NCI-H2171 (cell line): ENCODE results near the gene LPAR1.

Source experiments
- DNase-seq: peaks from one replicate; lab custom pipeline; 2025; lab: John Stamatoyannopoulos, UW

LPAR1 gene

GRCh38 chr9:110919050-110919435 is 119.2 kb downstream of the LPAR1 start:
- DNase-seq = no peak

- no peak for DNase-seq
These were observed 119.8 kb downstream of the LPAR1 start for GRCh38 chr9:110918316-110919049.

- DNase-seq = no peak
These were observed 121.9 kb downstream of the LPAR1 start for GRCh38 chr9:110916403-110916802.

GRCh38 chr9:110912419-110913291 is 125.6 kb downstream of the LPAR1 start:
- DNase-seq = no peak

GRCh38 chr9:110911659-110912418 is 126.4 kb downstream of the LPAR1 start:
- DNase-seq = no peak

- no peak for DNase-seq
These were observed 129.4 kb downstream of the LPAR1 start for GRCh38 chr9:110908894-110909293.

- DNase-seq = peak; percentile 2
These were observed 137.4 kb downstream of the LPAR1 start for GRCh38 chr9:110900917-110901316.

GRCh38 chr9:110900456-110900855 is 137.8 kb downstream of the LPAR1 start:
- DNase-seq = no peak

GRCh38 chr9:110898866-110899265 is 139.4 kb downstream of the LPAR1 start:
- no peak for DNase-seq

GRCh38 chr9:110898358-110898757 is 139.9 kb downstream of the LPAR1 start:
- DNase-seq = no peak

- DNase-seq = no peak
These were observed 140.3 kb downstream of the LPAR1 start for GRCh38 chr9:110897943-110898342.

- no peak for DNase-seq
These were observed 142.9 kb downstream of the LPAR1 start for GRCh38 chr9:110895147-110895905.

- no peak for DNase-seq
These were observed 143.5 kb downstream of the LPAR1 start for GRCh38 chr9:110894731-110895130.

GRCh38 chr9:110892689-110893088 is 145.6 kb downstream of the LPAR1 start:
- DNase-seq = no peak

- DNase-seq = no peak
These were observed 146.5 kb downstream of the LPAR1 start for GRCh38 chr9:110891760-110892159.

GRCh38 chr9:110890416-110890815 is 147.9 kb downstream of the LPAR1 start:
- no peak for DNase-seq

GRCh38 chr9:110887276-110887675 is 151.0 kb downstream of the LPAR1 start:
- DNase-seq = no peak

- no peak for DNase-seq
These were observed 151.4 kb downstream of the LPAR1 start for GRCh38 chr9:110886832-110887231.

- DNase-seq = peak; percentile 62
These were observed 158.1 kb downstream of the LPAR1 start for GRCh38 chr9:110880189-110880588.

GRCh38 chr9:110877374-110877773 is 160.9 kb downstream of the LPAR1 start:
- DNase-seq = no peak

- DNase-seq = no peak
These were observed 161.3 kb downstream of the LPAR1 start for GRCh38 chr9:110876929-110877328.
